Neural cell (in vitro differentiated cells): Measurements from ENCODE around the gene COL24A1. TPM values are rescaled to one million over a fixed set of nuclear protein-coding genes. Genes with fewer than 3 reads are reported as not detected.

Experiments used
- H2AFZ ChIP-seq: fragments of 200-600, 300-800 bp; sonication (generic), shearing (Covaris generic); 2 replicates; pipeline ENCODE4 v1.6.0; 2014; ENCODE audit warnings: low read depth, mild to moderate bottlenecking, antibody characterized with exemption, low read length, moderate library complexity
- H3F3A ChIP-seq: fragments of 200-600 bp; shearing (Covaris generic); 2 replicates; pipeline ENCODE4 v1.6.1; 2016; ENCODE audit warnings: mild to moderate bottlenecking, moderate library complexity, mixed read lengths, antibody characterized with exemption, low read length; ENCODE audit not compliant: insufficient read depth, poor library complexity, severe bottlenecking
- H3K27ac ChIP-seq: fragments of 200-600, 300-800 bp; sonication (generic), shearing (Covaris generic); 2 replicates; pipeline ENCODE4 v1.5.1; 2014; ENCODE audit warnings: mild to moderate bottlenecking, low read length, moderate library complexity
- H3K27me3 ChIP-seq: fragments of 300-800, 200-600 bp; sonication (generic), shearing (Covaris generic); 2 replicates; pipeline ENCODE4 v1.6.0; 2014; ENCODE audit warnings: mild to moderate bottlenecking, low read depth, low read length, moderate library complexity; ENCODE audit not compliant: insufficient read depth
- H3K36me3 ChIP-seq: fragments of 300-800, 200-600 bp; sonication (generic), shearing (Covaris generic); 2 replicates; pipeline ENCODE4 v1.5.1; 2014; ENCODE audit warnings: mild to moderate bottlenecking, antibody characterized with exemption, low read length, moderate library complexity; ENCODE audit not compliant: insufficient read depth
- H3K4me2 ChIP-seq: fragments of 300-800, 200-600 bp; sonication (generic), shearing (Covaris generic); 2 replicates; pipeline ENCODE4 v1.6.0; 2014; ENCODE audit warnings: mild to moderate bottlenecking, low read length
- H3K4me3 ChIP-seq: fragments of 300-800, 200-600 bp; sonication (generic), shearing (Covaris generic); 2 replicates; pipeline ENCODE4 v1.5.1; 2014; ENCODE audit warnings: mild to moderate bottlenecking, low read length, moderate library complexity
- H3K79me2 ChIP-seq: fragments of 200-600 bp; shearing (Covaris generic); replicated peaks from 2 replicates; pipeline ENCODE4 v1.6.0; 2014; ENCODE audit warnings: mild to moderate bottlenecking, low read length, moderate library complexity; ENCODE audit not compliant: insufficient read depth
- H3K9ac ChIP-seq: fragments of 300-800, 200-600 bp; sonication (generic), shearing (Covaris generic); 2 replicates; pipeline ENCODE4 v1.6.1; 2016; ENCODE audit warnings: mild to moderate bottlenecking, low read length, mixed read lengths
- H3K9me2 ChIP-seq: fragments of 200-600 bp; shearing (Covaris generic); 2 replicates; pipeline ENCODE4 v1.6.1; 2016; ENCODE audit warnings: mild to moderate bottlenecking, low read length, mixed read lengths; ENCODE audit not compliant: insufficient read depth
- H3K9me3 ChIP-seq: fragments of 200-600, 300-800 bp; sonication (generic), shearing (Covaris generic); 2 replicates; pipeline ENCODE4 v1.6.1; 2016; ENCODE audit warnings: mild to moderate bottlenecking, mixed run types, low read length, moderate library complexity, mixed read lengths
- H4K20me1 ChIP-seq: fragments of 200-600 bp; shearing (Covaris generic); 2 replicates; pipeline ENCODE4 v1.6.1; 2016; ENCODE audit warnings: mild to moderate bottlenecking, mixed run types; ENCODE audit not compliant: insufficient read depth
- EP300 ChIP-seq: fragments of 450-650 bp; conservative IDR thresholded peaks from 2 replicates; pipeline ENCODE4 v1.6.1; 2014; ENCODE audit warnings: antibody characterized with exemption, mild to moderate bottlenecking, moderate library complexity; ENCODE audit not compliant: poor library complexity, severe bottlenecking
- EZH2 ChIP-seq: fragments of 200-600, 300-800 bp; shearing (Covaris generic), sonication (generic); IDR thresholded peaks from 2 replicates; pipeline ENCODE4 v1.6.1; 2014; ENCODE audit warnings: antibody characterized with exemption, low read length, borderline replicate concordance, mild to moderate bottlenecking; ENCODE audit not compliant: insufficient read depth, poor library complexity, severe bottlenecking
- MXI1 ChIP-seq: fragments of 450-650 bp; conservative IDR thresholded peaks from 2 replicates; pipeline ENCODE4 v1.6.1; 2014; ENCODE audit warnings: antibody characterized with exemption, mild to moderate bottlenecking; ENCODE audit not compliant: poor library complexity, severe bottlenecking
- POLR2AphosphoS5 ChIP-seq: IDR thresholded peaks from 2 replicates; pipeline ENCODE4 v1.6.1; 2012
- RAD21 ChIP-seq: fragments of 450-650 bp; conservative IDR thresholded peaks from 2 replicates; pipeline ENCODE4 v1.6.1; 2014; ENCODE audit warnings: antibody characterized with exemption, mild to moderate bottlenecking, moderate library complexity
- SMC3 ChIP-seq: fragments of 450-650 bp; conservative IDR thresholded peaks from 2 replicates; pipeline ENCODE4 v1.6.1; 2014; ENCODE audit warnings: antibody characterized with exemption, mild to moderate bottlenecking, moderate library complexity; ENCODE audit not compliant: poor library complexity
- TAF1 ChIP-seq: IDR thresholded peaks from 2 replicates; pipeline ENCODE4 v1.6.1; 2012; ENCODE audit warnings: low read depth
- polyA plus RNA-seq: library from polyadenylated mRNA; depleted of rRNA; stranded (reverse); fragments of >200 nt; gene quantifications from 2 replicates; pipeline ENCODE4 v1.2.3, GENCODE V29; 2014
- TF ChIP-seq, protein P1 (sequence below): IDR thresholded peaks from 2 replicates; pipeline ENCODE4 v1.6.1; 2012; ENCODE audit warnings: borderline replicate concordance
- TF ChIP-seq, protein P2 (sequence below): fragments of 450-650 bp; IDR thresholded peaks from 2 replicates; pipeline ENCODE4 v1.5.1; 2014; ENCODE audit warnings: antibody characterized with exemption, mild to moderate bottlenecking, moderate library complexity; ENCODE audit not compliant: poor library complexity, severe bottlenecking

Gene COL24A1
- polyA plus RNA-seq, 1 donor from 2014 or later: 0.19 TPM

DNA sequence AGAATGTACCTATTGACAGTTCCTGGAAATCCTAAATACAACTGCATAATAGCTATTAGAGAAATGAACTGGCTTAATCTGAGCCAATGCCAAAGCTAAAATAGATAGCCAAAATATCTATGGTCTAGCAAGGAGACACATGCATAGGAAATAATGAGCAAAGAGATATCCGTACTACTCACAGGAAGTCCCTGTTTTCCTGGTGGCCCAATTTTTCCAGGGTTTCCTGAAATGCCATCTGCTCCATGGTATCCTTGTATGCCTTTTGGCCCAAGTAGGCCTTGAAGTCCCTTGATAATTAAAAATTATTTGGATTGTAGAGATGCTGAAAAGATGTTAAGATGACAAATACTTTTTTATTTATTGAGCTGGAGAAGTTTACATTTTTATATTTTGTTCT is 340.0 kb downstream of the COL24A1 start:
- Histone ChIP-seq H3K36me3 (no peaks in the 10 kb centered on the region), H4K20me1 (no peaks in the 10 kb centered on the region), H3K9me3 (no peaks in the 10 kb centered on the region), H3K4me3 (no peak overlapping the region), H3K9me2 (no peaks in the 10 kb centered on the region), H3K79me2 (no peaks in the 10 kb centered on the region), H2AFZ (no peak overlapping the region), H3K4me2 (no peak overlapping the region), H3K27ac (no peak overlapping the region), H3K27me3 (no peaks in the 10 kb centered on the region), H3K9ac (no peak overlapping the region), H3F3A (no peaks in the 10 kb centered on the region)
- TF ChIP-seq EP300 (no peak), EZH2 (no peak), POLR2AphosphoS5 (no peak), SMC3 (no peak), TAF1 (no peak), MXI1 (no peak), RAD21 (no peak)
- TF ChIP-seq, protein P1, sequence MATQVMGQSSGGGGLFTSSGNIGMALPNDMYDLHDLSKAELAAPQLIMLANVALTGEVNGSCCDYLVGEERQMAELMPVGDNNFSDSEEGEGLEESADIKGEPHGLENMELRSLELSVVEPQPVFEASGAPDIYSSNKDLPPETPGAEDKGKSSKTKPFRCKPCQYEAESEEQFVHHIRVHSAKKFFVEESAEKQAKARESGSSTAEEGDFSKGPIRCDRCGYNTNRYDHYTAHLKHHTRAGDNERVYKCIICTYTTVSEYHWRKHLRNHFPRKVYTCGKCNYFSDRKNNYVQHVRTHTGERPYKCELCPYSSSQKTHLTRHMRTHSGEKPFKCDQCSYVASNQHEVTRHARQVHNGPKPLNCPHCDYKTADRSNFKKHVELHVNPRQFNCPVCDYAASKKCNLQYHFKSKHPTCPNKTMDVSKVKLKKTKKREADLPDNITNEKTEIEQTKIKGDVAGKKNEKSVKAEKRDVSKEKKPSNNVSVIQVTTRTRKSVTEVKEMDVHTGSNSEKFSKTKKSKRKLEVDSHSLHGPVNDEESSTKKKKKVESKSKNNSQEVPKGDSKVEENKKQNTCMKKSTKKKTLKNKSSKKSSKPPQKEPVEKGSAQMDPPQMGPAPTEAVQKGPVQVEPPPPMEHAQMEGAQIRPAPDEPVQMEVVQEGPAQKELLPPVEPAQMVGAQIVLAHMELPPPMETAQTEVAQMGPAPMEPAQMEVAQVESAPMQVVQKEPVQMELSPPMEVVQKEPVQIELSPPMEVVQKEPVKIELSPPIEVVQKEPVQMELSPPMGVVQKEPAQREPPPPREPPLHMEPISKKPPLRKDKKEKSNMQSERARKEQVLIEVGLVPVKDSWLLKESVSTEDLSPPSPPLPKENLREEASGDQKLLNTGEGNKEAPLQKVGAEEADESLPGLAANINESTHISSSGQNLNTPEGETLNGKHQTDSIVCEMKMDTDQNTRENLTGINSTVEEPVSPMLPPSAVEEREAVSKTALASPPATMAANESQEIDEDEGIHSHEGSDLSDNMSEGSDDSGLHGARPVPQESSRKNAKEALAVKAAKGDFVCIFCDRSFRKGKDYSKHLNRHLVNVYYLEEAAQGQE: no peak
- TF ChIP-seq, protein P2, sequence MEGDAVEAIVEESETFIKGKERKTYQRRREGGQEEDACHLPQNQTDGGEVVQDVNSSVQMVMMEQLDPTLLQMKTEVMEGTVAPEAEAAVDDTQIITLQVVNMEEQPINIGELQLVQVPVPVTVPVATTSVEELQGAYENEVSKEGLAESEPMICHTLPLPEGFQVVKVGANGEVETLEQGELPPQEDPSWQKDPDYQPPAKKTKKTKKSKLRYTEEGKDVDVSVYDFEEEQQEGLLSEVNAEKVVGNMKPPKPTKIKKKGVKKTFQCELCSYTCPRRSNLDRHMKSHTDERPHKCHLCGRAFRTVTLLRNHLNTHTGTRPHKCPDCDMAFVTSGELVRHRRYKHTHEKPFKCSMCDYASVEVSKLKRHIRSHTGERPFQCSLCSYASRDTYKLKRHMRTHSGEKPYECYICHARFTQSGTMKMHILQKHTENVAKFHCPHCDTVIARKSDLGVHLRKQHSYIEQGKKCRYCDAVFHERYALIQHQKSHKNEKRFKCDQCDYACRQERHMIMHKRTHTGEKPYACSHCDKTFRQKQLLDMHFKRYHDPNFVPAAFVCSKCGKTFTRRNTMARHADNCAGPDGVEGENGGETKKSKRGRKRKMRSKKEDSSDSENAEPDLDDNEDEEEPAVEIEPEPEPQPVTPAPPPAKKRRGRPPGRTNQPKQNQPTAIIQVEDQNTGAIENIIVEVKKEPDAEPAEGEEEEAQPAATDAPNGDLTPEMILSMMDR: no peak

DNA sequence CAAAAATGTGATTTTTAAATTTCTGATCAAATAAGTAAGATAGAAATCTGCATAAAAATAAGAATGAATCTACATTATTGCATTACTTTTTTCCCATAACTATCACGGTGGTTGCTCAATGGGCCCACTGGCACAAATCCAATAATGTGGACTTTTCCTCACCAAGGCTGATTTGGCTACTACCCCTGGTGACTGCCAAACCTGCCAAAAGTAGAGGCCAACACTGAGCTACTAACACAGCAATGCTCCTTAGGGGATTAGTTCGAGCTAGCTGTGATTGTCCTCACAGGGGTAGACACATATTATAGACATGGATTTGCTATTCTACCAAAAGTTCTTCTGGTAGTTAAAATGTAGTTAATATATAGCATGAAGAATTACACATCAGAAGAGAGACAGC is 340.7 kb downstream of the COL24A1 start:
- TF ChIP-seq MXI1: no peak
- no peak for TF ChIP-seq EP300
- no peaks in the 10 kb centered on the region for H4K20me1 ChIP-seq
- H3K4me3 ChIP-seq: no peak overlapping the region
- H3K79me2 ChIP-seq: no peaks in the 10 kb centered on the region
- H3K27me3 ChIP-seq: no peaks in the 10 kb centered on the region
- no peaks in the 10 kb centered on the region for H3K36me3 ChIP-seq
- H3K4me2 ChIP-seq: no peak overlapping the region
- no peaks in the 10 kb centered on the region for H3F3A ChIP-seq
- H3K9me3 ChIP-seq: no peaks in the 10 kb centered on the region
- H3K9ac ChIP-seq: no peak overlapping the region
- H3K9me2 ChIP-seq: no peaks in the 10 kb centered on the region
- H2AFZ ChIP-seq: no peak overlapping the region
- no peak overlapping the region for H3K27ac ChIP-seq
